GM20000 (cell line): ENCODE data around the gene ANO5.
A peak's percentile ranks its signal among the peaks of the same experiment; 100 is the strongest.
"Not testable (repeated sequence)": the region's sequence is repeated elsewhere in the genome, so short reads cannot be mapped to it uniquely, and the experiment has no call there.

Experiments used
- DNase-seq: peaks from one replicate; pipeline ENCODE4 v3.0.0; 2012; ENCODE audit warnings: low spot score
- TF ChIP-seq, protein P1 (sequence below): IDR thresholded peaks from 2 replicates; pipeline ENCODE4 v1.5.1; 2012; ENCODE audit warnings: mild to moderate bottlenecking, control low read depth; ENCODE audit errors: extremely low read depth, missing control alignments

Gene ANO5

DNA sequence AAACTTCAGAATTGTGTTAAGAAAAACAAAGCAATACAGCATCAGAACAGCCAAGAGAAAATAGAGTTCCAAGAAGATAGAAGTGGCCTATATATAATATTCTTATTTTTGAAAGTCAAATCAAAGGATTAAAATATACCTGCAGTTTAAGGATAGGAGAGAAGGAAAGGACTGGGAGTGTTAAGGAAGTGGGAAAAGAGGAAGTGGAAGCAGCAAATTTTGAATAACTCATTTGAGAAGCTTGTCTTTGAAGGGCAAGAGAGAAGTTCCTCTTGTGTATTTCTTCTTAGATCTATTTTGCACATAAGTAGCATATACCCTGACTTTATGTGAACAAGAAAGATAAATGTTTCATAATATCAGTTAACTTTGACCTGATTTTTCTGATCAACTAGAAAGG is 82.7 kb downstream of the ANO5 start:
- no peak for DNase-seq
- TF ChIP-seq, protein P1, sequence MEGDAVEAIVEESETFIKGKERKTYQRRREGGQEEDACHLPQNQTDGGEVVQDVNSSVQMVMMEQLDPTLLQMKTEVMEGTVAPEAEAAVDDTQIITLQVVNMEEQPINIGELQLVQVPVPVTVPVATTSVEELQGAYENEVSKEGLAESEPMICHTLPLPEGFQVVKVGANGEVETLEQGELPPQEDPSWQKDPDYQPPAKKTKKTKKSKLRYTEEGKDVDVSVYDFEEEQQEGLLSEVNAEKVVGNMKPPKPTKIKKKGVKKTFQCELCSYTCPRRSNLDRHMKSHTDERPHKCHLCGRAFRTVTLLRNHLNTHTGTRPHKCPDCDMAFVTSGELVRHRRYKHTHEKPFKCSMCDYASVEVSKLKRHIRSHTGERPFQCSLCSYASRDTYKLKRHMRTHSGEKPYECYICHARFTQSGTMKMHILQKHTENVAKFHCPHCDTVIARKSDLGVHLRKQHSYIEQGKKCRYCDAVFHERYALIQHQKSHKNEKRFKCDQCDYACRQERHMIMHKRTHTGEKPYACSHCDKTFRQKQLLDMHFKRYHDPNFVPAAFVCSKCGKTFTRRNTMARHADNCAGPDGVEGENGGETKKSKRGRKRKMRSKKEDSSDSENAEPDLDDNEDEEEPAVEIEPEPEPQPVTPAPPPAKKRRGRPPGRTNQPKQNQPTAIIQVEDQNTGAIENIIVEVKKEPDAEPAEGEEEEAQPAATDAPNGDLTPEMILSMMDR: no peak

DNA sequence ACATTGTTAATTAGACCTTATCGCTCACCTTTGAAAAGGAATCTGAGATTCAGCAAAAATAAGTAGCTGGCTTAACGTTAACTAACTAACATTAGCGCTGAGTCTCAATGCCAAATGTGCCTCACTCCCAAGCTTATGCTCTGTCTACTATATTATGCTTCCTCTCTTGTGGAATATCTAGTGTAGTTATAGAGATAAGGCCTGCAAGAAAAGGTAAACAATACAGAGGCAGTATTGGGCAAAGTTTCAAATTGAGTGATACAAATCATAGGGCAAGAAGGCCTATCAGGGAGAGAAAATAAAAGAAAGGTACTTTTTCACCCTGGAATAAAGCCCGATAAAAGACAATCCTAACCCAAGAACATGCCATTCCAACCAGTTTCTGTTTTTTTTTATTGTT is 83.7 kb downstream of the ANO5 start:
- TF ChIP-seq, protein P1: no peak
- DNase-seq: no peak

DNA sequence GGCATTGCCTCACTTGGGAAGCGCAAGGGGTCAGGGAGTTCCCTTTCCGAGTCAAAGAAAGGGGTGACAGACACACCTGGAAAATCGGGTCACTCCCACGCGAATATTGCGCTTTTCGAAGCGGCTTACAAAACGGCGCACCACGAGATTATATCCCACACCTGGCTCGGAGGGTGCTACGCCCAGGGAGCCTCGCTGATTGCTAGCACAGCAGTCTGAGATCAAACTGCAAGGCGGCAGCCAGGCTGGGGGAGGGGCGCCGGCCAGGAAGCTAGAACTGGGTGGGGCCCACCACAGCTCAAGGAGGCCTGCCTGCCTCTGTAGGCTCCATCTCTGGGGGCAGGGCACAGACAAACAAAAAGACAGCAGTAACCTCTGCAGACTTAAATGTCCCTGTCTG is 92.1 kb downstream of the ANO5 start:
- not testable (repeated sequence) for DNase-seq

DNA sequence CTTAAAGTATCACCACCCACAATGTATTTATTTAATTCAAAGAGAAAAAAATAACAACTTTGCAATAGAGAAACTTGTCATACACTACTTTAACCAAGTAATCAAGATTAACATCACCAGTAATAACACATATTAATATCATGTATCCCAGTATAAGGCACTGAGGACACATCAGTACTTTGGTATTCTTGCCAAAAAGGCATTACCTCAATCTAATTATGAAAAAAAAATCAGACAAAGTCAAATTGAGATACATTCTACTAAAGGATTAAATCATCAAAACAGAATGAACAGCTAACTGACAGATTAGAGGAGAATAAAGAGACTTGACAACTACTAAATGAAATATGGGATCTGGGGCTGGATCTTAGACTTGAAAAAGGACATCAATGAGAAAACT is 109.5 kb downstream of the ANO5 start:
- TF ChIP-seq, protein P1: no peak
- DNase-seq: no peak

DNA sequence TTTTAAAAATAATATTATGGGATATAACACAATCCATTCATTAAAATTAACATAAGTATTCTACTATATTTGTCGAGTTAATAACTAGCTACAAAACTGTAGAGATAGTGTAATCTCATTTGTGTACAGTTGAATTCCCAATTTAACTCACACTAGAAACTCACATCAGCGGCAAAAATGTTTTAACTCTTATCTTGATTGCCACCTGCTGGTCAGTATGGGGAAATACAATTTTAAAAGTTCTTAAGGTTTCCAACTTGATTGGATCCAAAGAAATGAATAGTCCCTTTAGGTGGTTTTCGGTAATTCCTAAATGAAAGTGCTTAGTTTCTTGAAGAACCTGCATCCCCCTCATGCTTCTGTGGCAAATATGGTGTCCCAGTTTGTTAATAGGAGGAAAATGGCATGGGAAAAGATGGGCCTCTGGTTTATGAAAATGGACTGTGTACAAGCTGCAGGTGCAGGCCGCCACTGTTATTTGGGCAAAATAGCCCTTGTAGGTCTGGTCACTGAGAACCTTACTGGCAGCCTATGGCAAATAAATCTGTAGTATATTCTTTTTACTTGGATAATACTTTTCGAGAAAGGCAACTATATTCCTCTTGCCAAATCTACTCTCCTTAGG is 111.6 kb downstream of the ANO5 start:
- peak; percentile 16 for DNase-seq
- TF ChIP-seq, protein P1: peak; percentile 31

DNA sequence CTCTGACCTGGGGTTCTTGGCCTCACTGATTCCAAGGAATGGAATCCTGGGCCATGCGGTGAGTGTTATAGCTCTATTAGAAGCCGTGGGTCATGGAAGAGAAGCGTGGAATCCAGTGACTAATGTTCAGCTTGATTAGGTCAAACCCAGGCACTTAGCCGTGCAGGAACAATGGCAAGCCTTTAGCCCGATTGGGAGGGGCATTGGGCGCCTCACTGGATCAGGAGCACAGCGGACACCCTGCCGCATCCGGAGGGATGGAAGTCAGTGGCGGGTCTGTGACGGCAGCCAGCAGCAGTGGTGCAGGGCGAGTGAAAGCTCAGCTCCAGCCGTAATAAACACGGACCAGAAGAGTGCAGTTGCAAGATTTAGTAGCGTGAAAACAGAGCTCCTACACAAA is 124.8 kb downstream of the ANO5 start:
- DNase-seq: no peak
- TF ChIP-seq, protein P1: no peak

DNA sequence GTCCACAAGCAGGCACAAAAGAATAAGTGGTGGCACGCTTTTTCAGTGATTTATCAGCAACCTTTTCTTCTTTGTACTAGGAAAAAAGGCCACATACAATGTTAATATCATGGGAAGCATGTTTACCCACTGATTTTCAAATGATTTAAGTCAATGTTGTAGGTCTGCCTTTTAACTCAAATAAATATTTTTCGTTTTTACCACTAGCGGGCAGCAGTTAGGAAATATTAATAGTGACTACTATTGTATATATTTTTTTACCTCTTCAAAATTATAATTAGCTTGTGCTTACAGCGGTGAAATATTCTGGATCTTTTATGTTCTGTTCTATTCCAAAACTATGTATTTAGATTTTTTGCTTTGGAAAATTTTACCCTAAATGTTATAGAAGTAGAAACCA is 138.9 kb downstream of the ANO5 start:
- TF ChIP-seq, protein P1: no peak
- no peak for DNase-seq
